Measurements from ENCODE around the gene RMC1.
"Not testable (repeated sequence)": the region's sequence is repeated elsewhere in the genome, so short reads cannot be mapped to it uniquely, and the experiment has no call there.

RMC1 gene

DNA sequence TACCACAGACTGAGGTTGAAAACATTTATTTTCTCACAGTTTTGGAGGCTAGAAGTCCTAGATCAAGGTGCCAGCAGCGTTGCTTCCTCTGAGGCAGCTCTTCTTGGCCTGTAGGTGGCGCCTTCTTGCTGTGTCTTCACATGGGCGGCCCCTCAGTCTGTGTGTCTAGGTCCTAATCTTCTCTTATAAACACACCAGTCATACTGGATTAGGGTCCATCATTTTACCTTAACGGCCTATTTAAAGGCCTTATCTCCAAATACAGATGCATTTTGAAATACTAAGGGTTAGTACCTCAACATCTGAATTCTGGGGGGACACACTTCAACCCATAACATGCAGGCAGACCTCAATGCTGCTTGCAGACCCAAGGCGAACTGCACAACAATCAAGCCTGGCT, 4.4 kb upstream of the RMC1 start:
- DNase-seq = peak; percentile 72 to 73

DNA sequence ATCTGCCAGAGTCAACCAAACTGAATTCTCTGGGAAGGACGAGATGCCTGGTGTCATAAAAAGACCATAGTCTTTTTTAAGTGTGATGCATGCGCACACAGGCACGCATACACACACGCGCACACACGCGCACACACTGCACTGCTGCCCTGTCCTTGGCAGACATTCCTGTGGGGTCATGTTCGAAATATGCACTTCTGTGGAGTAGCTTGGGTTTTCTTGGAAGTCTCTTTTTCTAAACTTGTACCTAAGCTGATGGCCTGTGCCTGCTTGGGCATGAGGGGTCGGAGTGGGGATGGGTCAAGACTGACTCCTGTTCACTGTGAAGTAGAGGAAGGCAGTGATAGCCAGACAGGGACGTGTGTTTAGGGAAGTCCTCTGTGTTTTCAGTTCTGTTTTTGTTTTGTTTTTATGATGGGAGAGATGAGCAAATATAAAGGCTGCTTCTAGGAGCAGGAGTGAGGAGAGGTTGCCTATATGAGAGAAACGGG, 4.0 kb upstream of the RMC1 start:
- no peak for DNase-seq

DNA sequence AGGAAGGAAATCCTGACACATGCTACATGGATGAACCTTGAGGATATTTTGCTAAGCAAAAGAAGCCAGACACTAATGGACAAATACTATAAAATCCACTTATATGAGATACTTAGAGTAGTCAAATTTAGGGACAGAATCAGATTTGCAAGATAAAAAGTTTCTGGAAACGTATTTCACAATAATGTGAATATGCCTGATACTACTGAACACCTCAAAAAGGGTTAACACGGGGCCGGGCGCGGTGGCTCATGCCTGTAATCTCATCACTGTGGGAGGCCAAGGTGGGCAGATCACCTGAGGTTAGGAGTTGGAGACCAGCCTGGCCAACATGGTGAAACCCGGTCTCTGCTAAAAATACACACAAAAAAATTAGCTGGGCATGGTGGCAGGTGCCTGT, 1.7 kb upstream of the RMC1 start:
- DNase-seq = no peak

GRCh38 chr18:23502516-23503037, 734 bp upstream of the RMC1 start:
- no peak for DNase-seq

DNA sequence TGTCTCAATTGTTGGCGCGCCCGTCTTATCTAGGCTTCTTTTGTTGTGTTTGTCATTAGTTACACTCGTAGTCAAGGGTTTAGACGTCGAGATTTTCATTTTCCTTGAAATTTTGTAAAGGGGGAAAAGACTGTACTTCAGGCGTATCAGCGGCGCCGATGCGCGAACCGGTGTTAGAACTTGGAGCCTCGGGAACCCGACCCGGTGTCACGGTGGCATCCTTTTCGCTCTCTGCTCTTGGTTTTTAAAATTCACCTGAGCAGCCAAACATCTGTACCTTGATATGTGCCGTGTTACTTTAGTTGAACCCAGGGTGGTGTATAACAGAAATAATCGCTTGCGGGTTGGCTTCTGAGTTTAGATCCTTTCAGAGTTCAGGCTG, 643 bp downstream of the RMC1 start:
- no peak for DNase-seq

DNA sequence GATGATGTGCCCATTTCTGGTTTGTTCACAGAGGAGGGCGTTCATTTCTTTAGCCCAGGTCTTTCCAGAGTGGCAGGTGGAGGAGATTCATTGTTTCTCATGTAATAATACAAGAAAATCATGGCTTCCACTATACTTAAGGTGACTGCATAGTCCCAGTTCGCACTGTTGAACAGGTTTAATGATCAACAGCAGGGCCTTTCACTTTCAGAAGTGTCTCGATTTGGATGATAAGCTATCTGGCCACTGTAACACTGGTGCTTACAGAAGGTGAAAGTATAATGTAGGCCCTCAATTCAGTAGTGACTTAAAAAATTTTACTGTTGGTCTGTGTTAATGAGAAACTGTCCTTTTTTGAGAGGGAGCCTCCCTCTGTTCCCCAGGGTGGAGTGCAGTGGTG, 1.4 kb downstream of the RMC1 start:
- DNase-seq = no peak

DNA sequence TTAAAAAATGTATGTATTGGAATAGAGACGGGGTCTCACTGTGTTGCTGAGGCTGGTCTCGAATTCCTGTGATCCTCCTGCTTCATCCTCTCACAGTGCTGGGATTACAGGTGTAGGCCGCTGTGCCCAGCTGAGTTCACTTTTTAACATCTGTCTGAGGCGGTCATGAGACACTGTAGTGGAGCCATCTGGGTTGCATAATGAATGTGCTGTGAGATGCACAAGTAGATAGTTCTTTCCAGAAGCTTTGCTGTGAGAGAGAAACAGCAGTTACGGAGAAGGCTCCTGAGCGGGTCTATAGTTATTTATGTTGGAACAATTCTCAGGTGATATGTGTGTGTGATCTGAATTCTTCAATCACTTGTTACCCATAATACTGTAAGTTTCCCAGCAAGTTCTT, 3.1 kb downstream of the RMC1 start:
- no peak for DNase-seq

GRCh38 chr18:23510923-23511322, 7.6 kb downstream of the RMC1 start:
- not testable (repeated sequence) for DNase-seq

GRCh38 chr18:23512216-23512615, 8.9 kb downstream of the RMC1 start:
- not testable (repeated sequence) for DNase-seq

DNA sequence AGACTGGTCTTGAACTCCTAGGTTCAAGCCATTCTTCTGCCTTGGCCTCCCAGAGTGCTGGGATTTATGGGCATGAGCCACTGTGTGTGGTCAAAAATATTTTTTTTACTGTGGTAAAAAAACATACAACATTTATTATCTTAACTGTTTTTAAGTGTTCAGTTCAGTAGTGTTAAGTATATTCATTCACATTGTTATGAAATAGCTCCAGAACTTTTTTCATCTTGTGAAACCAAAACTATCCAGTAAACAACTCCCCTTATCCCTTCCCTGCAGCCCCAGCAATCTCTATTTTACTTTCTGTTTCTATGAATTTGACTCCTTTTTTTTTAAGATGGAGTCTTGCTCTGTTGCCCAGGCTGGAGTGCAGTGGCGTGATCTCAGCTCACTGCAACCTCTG, 9.3 kb downstream of the RMC1 start:
- DNase-seq = no peak

DNA sequence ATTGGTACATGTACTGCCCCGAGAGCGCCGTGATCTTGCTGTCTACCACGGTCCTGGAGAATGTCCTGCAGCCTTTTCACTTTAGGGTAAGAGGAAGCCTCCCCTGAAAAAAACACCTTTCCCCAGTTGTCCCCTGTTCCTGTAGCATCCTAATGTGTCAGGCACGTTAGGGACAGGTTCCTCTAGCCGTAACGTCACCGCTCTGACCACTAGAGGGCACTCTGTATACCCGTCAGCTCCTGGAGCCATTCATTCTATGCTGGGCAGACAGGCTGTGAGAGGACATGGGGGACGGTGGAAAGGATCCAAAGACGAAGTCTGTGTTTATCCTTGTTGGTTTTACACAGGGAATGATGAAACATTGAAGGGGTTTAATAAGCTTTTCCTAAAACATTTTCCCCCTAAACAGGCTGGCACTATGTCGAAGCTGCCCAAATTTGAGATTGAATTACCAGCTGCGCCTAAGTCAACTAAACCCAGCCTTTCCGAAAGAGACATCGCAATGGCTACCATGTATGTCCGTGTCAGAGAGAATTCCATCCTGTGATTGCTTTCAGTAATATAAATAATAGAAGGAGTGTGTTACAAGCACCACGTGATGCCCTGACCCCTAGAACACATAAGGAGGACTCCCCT, 12.7 kb downstream of the RMC1 start:
- peak; percentile 71 to 76 for DNase-seq

DNA sequence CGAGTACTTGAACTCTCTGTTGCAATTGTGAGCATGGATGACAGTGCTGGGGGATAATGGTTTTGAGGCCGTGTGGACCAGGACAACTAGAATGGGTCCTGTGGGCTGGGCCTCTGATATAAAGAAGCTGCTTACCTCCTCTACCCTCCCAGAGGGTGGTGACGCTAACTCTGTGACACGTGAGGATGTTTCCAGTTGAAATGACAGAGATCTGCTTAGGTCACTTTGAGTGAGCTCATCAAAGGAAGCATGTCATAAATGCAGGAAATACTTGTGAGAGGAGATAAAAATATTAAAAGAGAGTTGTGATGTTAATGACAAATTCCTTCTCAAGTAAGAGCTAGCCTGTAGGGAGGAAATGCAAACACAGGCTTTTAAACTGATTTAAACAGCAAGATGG, 16.4 kb downstream of the RMC1 start:
- no peak for DNase-seq

GRCh38 chr18:23521271-23521670, 18.0 kb downstream of the RMC1 start:
- no peak for DNase-seq

GRCh38 chr18:23521907-23522306, 18.6 kb downstream of the RMC1 start:
- DNase-seq = no peak

DNA sequence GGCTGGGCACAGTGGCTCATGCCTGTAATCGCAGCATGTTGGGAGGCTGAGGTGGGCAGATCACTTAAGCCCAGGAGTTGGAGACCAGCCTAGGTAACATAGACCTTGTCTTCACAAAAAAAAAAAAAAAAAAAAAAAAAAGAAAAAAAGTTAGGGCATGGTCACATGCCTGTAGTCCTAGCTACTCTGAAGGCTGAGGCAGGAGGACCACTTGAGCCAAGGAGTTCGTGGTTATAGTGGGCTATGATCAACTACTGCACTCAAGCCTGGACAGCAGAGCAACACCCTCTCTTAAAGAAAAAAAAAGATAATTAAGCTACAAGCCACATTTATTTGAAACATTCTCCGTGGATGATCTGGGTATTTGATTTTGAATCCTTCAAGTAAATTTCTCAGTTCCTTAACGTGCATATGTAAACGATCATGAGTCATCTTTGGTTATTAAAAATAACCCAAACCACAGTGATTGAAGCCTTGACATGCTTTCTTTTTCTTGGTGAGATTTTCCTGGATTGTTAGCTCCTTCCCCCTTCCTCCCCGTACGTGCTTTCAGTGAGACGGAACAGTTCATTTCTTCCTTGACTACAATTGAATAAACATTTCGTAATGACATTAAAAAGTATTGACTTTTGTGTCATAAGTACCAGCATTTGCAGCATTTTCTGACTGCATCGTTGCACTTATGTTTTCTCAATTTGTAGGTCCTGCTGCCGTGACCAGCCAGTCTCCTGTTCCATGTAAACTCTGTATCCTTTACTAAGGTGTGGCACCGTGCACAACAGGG, 20.3 kb downstream of the RMC1 start:
- no peak for DNase-seq

DNA sequence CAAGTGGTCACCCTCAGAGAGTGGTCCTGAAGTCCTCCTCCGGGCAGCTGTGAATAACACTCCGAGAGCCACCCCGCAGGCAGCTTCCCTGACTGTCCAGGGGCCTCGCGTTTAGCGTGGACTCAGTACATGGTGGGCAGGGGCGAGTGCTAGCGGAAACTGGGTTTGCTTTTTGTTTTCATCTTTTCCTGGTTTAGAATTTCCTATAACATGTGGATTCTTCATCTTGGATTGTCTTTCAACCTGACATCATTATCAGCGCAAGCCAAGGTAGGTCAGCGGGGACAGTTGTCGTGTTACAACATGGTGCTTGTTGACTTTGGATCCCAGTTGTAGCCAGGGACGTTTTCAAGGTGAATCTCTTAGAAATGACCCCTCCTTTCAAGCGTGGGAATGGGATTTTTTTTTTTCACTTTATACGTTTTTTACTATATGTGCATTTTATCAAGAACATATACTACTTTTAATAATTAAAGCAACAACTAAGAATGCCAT, 20.9 kb downstream of the RMC1 start:
- no peak for DNase-seq

GRCh38 chr18:23526501-23527063, 23.3 kb downstream of the RMC1 start:
- no peak for DNase-seq

DNA sequence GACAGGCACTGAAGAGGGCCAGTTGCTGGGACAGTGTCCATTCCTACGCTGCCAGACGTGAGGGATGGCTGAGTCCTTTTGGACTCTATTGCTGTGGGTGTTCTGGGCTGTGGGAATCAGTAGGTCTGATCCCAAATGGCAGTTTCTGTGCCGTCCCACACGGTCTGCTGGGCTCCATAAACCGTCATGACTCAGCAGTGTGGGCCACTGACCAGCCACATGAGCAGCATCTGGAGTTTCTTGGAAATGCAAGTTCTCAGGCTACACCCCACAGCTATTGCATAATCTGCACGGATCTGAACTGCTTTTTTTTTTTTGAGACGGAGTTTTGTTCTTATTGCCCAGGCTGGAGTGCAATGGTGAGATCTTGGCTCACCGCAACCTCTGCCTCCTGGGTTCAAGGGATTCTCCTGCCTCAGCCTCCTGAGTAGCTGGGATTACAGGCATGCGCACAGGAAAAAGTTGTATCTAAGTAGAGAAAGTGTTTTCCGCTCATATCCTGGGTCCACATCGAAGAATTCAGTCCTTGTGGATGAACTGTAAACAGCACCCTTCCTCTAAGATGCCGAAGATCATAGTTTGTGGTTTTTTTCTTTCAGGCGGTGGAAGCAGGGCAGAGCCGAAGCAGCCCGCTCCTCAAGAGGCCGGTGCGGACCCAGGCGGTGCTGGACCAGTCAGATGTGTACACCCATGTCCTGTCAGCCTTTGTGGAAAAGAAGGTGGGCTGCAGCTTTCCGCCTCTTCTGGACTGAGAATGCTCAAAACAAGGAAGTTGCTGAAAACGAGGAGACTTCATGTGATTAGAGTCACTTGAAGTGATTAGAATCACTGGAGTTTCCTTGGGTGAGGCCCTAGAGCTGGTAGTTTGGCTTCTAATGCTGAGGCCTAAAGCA, 25.5 kb downstream of the RMC1 start:
- DNase-seq = no peak

GRCh38 chr18:23529604-23530003, 26.3 kb downstream of the RMC1 start:
- DNase-seq = no peak

GRCh38 chr18:23530195-23530594, 26.9 kb downstream of the RMC1 start:
- DNase-seq = no peak

GRCh38 chr18:23531912-23532311, 28.6 kb downstream of the RMC1 start:
- DNase-seq = no peak

GRCh38 chr18:23532848-23533247, 29.5 kb downstream of the RMC1 start:
- no peak for DNase-seq

DNA sequence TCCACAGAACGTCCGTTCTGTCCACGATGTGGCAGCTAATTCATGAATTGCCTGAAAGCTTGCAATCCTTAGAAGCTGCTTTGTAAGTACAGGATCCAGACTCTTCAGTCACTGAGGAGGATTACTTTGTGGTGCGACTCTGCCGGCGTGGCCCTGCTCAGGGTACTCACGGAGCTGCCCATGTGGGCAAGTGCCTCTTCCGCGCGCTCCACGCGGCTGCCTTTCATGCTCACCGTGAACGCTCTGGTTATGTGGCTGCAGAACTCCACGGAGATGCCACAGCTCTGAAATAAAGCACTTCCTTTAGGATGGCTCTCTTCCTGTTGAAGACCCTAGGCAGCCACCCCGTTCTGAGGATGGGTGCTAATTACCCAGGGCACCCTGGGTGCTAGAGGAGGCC, 31.0 kb downstream of the RMC1 start:
- no peak for DNase-seq
